GM12872 (cell line): Measurements from ENCODE around the gene AADACL3.

ENCODE experiments used
- TF ChIP-seq, protein P1 (sequence below): IDR thresholded peaks from 3 replicates; pipeline ENCODE4 v1.5.1; 2011; ENCODE audit warnings: low read depth, mild to moderate bottlenecking, low read length, moderate library complexity; ENCODE audit not compliant: insufficient read depth

Gene AADACL3

GRCh38 chr1:12722626-12723025 lies 6.7 kb downstream of the AADACL3 start:
- TF ChIP-seq, protein P1, sequence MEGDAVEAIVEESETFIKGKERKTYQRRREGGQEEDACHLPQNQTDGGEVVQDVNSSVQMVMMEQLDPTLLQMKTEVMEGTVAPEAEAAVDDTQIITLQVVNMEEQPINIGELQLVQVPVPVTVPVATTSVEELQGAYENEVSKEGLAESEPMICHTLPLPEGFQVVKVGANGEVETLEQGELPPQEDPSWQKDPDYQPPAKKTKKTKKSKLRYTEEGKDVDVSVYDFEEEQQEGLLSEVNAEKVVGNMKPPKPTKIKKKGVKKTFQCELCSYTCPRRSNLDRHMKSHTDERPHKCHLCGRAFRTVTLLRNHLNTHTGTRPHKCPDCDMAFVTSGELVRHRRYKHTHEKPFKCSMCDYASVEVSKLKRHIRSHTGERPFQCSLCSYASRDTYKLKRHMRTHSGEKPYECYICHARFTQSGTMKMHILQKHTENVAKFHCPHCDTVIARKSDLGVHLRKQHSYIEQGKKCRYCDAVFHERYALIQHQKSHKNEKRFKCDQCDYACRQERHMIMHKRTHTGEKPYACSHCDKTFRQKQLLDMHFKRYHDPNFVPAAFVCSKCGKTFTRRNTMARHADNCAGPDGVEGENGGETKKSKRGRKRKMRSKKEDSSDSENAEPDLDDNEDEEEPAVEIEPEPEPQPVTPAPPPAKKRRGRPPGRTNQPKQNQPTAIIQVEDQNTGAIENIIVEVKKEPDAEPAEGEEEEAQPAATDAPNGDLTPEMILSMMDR: no peak

DNA sequence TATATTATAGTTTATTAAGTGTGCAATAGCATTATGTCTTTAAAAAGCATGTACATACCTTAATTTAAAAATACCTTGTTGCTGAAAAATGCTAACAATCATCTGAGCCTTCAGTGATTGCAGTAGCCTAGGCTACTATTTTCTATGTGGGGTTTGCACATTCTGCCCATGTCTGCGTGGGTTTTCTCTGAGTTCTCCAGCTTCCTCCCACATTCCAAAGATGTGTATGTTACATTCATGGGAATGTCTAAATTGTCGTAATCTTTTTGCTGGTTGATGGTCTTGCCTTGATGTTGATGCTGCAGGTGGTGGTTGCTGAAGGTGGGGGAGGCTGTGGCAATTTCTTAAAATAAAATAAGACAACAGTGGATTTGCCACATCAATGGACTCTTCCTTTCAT lies 12.5 kb downstream of the AADACL3 start:
- TF ChIP-seq, protein P1: no peak

DNA sequence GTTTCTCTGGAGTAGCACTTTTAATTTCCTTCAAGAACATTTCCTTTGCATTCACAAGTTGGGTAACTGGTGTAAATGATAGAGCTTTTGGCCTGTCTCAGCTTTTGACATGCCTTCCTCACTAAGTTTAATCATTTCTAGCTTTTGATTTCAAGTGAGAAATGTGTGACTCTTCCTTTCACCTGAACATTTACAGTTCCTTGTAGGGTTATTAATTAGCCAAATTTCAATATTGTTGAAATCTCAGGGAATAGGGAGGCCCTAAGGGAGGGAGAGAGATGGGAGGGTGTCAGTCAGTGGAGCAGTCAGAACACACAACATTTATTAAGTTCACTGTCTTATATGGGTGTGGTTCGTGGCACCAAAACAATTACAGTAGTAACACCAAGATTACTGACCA lies 14.2 kb downstream of the AADACL3 start:
- TF ChIP-seq, protein P1: no peak

- TF ChIP-seq, protein P1: no peak
These were observed 18.7 kb downstream of the AADACL3 start for GRCh38 chr1:12734651-12735050.

DNA sequence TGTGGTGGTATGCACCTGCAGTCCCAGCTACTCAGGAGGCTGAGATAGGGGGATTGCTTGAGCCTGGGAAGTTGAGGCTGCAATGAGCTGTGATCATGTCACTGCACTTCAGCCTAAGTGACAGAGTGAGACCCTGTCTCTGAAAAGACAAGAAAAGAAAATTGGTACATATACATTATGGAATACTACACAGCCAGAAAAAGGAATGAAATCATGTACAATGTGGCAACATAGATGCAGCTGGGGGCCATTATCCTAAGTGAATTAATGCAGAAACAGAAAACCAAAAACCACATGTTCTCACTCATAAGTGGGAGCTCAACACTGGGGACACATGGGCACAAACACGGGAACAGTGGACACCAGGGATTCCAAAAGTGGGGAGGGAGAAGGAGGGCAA lies 23.0 kb downstream of the AADACL3 start:
- TF ChIP-seq, protein P1: no peak

DNA sequence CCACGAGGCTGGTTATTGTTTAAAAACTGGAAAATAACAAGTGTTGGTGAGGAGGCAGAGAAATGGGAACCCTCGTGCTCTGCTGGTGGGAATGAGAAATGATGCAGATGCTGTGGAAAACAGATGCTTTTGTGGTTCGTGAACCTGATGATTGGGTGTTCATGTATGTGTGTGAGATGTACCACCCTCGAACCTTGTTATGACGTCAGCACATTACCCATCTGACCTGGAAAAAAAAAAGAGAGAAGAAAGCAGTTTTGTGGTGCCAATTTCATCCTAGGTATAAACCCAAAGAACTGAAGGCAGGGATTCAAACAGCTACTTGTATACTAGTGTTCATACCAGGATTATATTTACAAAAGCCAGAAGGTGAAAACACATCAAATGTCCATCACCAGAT lies 23.7 kb downstream of the AADACL3 start:
- TF ChIP-seq, protein P1: no peak

- TF ChIP-seq, protein P1: no peak
These were observed 26.0 kb downstream of the AADACL3 start for GRCh38 chr1:12741946-12742345.
